Superior temporal gyrus (tissue), 1 donor: ENCODE results near the gene UTS2.

Source experiments
- DNase-seq: peaks from one replicate; pipeline ENCODE4 v3.0.0-alpha.2; 2016; ENCODE audit errors: extremely low spot score

The UTS2 gene

DNA sequence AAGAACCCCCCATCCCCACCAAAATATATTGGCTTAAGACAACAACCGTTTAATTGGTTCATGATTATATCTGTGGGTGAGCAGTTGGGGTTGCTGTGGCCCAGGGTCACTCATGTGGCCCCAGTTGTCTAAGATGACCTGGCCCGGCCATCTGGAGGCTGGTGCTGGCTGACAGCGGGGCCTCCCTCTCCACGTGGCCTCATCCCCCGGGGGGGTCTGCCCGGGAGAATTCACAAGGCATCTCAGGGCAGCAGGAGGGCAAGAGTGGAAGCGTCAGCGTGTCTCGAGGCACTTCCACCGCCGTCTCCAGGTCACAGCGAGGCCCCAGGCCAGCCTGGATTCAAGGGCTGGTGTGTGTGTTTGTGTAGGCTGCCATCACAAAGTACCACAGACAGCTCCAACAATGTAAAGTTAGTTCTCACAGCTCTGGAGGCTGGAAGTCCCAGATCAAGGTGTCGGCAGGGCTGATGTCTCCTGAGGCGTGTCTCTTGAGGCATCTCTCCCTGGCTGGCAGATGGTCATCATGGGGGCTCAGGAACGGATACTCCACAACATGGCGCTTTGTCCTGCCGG lies 11.0 kb upstream of the UTS2 start:
- no peak for DNase-seq

DNA sequence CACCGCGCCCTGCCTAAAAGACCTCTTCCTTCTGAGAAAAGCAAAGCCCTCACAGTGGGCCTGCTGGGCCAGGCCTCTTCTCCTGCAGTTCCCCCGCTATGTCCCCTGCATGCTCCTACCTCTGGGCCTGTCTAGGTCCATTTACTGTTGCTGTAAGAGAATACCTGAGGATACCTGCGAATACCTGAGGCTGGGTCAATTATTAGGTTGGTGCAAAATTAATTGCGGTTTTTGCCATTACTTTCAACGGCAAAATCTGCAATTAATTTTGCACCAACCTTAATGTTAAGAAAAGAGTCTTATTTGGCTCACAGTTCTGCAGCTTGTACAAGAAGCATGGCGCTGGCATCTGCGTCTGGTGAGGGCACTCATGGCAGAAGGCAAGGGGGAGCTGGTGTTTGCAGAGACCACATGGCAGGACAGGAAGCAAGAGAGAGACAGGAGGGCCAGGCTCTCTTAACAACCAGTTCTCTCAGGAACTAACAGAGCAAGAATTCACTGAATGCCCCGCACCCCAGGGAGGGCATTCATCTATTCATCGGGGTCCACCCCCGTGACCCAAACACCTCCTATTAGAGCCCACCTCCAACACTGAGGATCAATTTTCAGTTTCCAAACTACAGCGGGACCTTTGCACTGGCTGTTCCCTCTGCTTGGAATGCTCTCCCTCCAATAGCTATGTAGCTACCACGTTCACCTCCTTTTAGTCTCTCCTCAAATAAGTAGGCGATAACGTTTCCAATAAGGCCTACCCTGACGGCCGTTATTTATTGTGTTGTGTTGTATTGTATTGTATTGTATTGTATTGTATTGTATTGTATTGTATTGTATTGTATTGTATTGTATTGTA lies 9.6 kb upstream of the UTS2 start:
- no peak for DNase-seq

GRCh38 chr1:7861452-7861851 lies 8.6 kb upstream of the UTS2 start:
- DNase-seq = no peak

- no peak for DNase-seq
Observed at GRCh38 chr1:7860130-7860529, 7.3 kb upstream of the UTS2 start.

- no peak for DNase-seq
Observed at GRCh38 chr1:7859406-7859805, 6.5 kb upstream of the UTS2 start.

DNA sequence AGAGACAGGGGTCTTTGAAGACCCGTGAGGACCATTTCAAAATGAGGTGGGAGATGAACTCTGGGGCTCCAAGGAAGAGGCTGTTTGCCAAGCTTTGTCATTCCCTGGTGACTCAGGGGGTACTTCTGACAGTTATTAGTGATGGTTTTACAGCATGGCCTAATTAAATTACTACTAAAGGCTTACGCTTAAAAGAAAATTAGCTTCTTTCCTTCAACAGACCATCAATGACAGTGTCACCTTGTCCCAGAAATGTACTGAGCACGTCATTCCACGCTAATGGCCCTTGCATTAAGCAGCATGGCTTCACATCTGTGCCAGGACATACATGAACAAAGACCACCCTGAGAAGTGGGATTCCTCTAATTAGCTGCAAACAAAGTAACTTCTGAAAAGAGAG lies 5.1 kb upstream of the UTS2 start:
- no peak for DNase-seq

DNA sequence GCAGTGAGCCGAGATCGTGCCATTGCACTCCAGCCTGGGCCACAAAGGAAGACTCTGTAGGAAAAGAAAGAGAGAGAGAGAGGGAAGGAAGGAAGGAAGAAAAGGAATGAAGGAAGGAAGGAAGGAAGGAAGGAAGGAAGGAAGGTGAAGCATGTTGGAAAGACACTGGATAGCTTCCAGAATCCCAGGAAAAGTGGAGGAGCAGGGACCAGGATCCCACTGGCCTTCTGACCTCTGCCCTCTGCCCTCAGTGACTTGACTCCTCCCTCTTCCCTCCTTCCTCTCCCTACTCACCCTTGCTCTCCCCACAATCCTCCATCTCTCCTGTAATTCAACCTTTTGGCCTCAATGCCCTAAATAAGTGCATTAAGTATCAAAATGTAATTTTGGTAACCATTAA lies 4.1 kb upstream of the UTS2 start:
- DNase-seq = no peak

- DNase-seq = no peak
Observed at GRCh38 chr1:7856345-7856744, 3.5 kb upstream of the UTS2 start.

- no peak for DNase-seq
Observed at GRCh38 chr1:7853684-7854026, 790 bp upstream of the UTS2 start.

- no peak for DNase-seq
Observed at GRCh38 chr1:7850786-7851185, 2.1 kb downstream of the UTS2 start.

GRCh38 chr1:7847599-7847998 lies 5.3 kb downstream of the UTS2 start:
- no peak for DNase-seq

GRCh38 chr1:7846656-7847055 lies 6.2 kb downstream of the UTS2 start:
- DNase-seq = no peak

GRCh38 chr1:7845761-7846160 lies 7.1 kb downstream of the UTS2 start:
- no peak for DNase-seq

- no peak for DNase-seq
Observed at GRCh38 chr1:7842517-7842916, 10.3 kb downstream of the UTS2 start.

DNA sequence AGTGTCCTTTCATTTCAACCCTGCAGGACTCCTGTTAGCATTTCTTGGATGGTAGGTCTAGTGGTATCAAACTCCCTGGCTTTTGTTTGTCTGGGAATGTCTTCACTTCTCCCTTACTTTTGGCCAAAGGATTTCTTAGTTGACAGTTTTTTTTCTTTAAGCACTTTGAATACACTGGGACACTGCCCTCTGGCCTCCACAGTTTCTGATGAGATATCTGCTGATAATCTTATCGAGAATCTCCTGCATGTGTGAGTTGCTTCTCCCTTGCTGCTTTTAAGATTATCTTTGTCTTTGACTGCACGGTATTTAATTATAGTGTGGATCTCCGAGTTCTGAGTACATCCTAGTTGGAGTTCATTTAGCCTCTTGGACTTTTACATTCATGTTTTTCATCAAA lies 13.3 kb downstream of the UTS2 start:
- no peak for DNase-seq

DNA sequence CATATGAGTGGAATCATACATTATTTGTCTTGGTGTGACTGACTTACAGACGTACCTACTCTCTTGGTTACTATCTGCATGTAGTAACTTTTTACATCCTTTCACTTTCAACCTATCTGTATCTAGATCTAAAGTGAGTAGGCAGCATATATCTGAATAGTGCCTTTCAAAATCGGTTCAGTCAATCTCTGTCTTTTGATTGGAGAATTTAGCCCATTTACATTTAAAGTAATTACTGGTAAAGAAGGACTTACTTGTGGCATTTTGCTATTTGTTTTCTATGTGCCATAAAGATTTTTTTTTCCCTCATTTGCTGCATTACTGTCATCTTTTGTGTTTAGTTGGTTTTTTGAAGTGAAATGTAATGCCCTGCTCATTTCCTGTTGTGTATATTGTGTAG lies 14.2 kb downstream of the UTS2 start:
- DNase-seq = no peak

- no peak for DNase-seq
Observed at GRCh38 chr1:7833035-7833434, 19.8 kb downstream of the UTS2 start.

DNA sequence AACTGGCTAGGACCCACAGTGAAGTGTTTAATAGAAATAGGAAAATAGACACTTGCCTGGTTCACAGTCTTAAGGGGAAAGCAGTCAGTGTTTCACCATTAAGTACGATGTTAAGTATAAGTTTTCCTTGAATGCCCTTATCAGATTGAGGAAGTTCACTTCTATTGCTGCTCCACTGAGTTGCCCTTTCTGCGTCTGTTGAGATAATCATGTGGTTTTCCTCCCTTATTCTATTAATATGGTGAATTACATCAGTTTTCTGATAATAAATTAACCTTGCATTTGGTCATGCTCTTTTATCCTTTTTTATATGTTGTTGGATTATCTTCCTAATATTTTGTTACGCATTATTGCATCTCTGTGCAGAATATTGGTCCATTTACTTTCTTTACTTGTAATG lies 21.4 kb downstream of the UTS2 start:
- DNase-seq = no peak

DNA sequence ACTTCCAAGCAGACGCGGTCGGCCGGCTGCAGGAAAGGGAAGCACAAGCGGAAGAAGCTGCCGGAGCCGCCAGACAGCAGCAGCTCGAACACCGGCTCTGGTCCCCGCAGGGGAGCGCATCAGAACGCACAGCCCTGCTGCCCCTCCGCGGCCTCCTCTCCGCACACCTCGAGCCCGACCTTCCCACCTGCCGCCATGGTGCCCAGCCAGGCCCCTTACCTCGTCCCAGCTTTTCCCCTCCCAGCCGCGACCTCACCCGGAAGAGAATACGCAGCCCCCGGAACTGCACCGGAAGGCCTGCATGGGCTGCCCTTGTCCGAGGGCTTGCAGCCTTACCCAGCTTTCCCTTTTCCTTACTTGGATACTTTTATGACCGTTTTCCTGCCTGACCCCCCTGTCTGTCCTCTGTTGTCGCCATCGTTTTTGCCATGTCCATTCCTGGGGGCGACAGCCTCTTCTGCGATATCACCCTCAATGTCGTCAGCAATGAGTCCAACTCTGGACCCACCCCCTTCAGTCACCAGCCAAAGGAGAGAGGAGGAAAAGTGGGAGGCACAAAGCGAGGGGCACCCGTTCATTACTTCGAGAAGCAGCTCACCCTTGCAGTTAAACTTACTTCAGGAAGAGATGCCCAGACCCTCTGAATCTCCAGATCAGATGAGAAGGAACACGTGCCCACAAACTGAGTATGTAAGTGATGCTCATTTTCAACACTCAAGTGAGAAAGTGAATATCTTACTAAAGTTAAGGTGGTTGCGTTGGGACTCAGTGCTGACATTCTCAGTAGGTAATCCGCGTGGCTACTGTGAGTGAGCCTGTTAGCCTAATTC lies 25.5 kb downstream of the UTS2 start:
- DNase-seq = no peak

DNA sequence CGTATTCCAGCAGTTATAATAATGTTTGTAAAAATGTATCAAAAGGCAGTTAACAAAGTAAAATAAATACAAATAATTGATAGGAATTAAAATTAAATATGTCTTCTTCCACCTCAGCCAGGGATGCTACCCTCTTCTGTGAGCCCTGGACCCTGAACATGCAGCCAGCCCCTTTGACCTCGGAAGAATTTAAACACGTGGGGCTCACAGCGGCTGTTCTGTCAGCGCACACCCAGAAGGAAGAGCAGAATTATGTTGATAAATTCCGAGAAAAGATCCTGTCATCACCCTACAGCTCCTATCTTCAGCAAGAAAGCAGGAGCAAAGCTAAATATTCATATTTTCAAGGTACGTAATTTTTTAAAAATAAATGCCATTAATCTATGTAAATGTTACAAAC lies 26.5 kb downstream of the UTS2 start:
- no peak for DNase-seq

GRCh38 chr1:7824701-7825100 lies 28.2 kb downstream of the UTS2 start:
- DNase-seq = no peak

GRCh38 chr1:7821282-7821681 lies 31.6 kb downstream of the UTS2 start:
- no peak for DNase-seq
